GM13977 (cell line): ENCODE data around the gene CABP7.
A peak's percentile ranks its signal among the peaks of the same experiment; 100 is the strongest.

Experiments
- DNase-seq: peaks from one replicate; pipeline ENCODE4 v3.0.0; 2012; ENCODE audit warnings: low spot score
- in situ Hi-C: fragments of 300-500 bp; cut with MboI; formaldehyde crosslinking; loops from one replicate; pipeline ENCODE4 v1.12.0; 2022; ENCODE audit warnings: low sequenced_read_pairs, low pct_unique_long_range_greater_than_20kb, mixed read lengths, inconsistent platforms; ENCODE audit not compliant: unreplicated experiment
- TF ChIP-seq, protein P1 (sequence below): IDR thresholded peaks from 2 replicates; pipeline ENCODE4 v1.5.1; 2012; ENCODE audit warnings: mild to moderate bottlenecking, control low read depth; ENCODE audit not compliant: insufficient read depth; ENCODE audit errors: extremely low read depth, missing control alignments

CABP7 gene

DNA sequence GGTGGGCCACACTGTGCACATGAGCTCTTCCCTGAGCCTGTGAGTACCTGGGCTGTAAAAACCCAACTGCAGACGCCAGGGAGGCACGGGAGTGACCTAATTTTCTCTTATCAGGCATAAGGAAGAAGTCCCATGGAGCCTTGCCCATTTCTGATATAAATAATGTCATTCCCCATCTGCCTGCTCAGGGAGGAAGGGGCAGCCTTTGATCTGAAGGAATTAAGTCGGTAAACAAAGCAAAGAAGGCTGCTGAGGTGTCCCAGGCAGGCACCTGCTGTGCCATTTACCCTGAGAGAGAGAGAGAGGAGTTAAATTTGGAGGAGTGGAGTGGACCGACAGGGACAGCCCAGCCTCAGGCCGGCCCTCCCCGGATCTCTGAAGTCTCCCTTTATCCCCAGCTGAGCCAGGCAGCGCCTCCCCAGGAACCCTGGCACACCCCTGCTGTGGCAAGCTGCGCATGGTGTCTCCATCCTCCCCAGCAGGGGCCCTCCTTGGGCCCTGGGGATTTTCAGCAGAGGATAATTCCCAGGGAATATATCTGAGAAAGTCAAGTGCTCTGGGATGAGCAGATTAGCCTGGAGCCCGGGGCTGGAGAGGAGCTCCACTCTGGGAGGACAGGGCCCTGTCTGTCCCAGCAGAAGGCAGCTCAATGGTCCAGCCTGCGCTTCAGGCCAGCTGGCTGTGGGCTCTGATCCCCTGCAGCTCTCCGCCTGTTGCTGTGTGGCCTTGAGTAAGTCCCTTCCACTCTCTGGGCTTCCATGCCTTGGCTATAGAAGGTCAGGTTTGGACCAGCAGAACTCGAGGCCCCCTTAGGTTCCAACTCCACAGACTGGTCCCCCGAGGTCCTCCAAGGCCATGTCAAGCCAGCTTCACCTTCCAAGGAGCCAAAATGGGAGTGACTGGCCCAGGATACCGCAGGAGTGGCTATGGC lies 17.5 kb upstream of the CABP7 start:
- no peak for DNase-seq
- TF ChIP-seq, protein P1, sequence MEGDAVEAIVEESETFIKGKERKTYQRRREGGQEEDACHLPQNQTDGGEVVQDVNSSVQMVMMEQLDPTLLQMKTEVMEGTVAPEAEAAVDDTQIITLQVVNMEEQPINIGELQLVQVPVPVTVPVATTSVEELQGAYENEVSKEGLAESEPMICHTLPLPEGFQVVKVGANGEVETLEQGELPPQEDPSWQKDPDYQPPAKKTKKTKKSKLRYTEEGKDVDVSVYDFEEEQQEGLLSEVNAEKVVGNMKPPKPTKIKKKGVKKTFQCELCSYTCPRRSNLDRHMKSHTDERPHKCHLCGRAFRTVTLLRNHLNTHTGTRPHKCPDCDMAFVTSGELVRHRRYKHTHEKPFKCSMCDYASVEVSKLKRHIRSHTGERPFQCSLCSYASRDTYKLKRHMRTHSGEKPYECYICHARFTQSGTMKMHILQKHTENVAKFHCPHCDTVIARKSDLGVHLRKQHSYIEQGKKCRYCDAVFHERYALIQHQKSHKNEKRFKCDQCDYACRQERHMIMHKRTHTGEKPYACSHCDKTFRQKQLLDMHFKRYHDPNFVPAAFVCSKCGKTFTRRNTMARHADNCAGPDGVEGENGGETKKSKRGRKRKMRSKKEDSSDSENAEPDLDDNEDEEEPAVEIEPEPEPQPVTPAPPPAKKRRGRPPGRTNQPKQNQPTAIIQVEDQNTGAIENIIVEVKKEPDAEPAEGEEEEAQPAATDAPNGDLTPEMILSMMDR: no peak
- in situ Hi-C loops: no loop called here

DNA sequence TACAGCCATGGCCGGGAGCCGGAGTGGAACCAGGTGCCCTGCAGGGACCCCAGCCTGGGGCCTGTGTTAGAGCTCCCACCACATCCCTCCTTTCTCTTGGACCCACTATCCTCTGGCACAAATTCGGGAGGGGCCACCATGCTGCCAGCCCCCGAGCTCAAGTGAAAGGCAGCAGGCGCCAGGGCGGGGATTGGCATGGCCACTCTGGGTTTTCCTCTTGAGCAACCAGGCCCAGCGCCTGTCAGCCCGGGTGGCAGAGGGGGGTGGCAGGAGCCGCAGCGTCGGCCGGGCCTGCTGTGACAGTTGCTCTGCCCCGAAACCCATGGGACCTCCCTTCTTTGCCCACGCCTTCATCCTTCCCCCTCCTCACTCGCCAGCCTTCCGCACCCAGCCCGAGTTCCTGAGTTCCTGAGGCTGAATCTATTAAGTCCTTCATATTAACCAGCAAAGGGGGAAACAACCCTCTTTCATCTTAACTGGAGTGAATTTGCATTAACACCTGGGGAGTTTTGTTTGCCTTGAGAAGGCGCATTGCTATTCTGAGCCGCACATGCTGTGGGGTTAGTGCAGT lies 16.8 kb upstream of the CABP7 start:
- peak; percentile 45 for DNase-seq
- in situ Hi-C loops: no loop called here

DNA sequence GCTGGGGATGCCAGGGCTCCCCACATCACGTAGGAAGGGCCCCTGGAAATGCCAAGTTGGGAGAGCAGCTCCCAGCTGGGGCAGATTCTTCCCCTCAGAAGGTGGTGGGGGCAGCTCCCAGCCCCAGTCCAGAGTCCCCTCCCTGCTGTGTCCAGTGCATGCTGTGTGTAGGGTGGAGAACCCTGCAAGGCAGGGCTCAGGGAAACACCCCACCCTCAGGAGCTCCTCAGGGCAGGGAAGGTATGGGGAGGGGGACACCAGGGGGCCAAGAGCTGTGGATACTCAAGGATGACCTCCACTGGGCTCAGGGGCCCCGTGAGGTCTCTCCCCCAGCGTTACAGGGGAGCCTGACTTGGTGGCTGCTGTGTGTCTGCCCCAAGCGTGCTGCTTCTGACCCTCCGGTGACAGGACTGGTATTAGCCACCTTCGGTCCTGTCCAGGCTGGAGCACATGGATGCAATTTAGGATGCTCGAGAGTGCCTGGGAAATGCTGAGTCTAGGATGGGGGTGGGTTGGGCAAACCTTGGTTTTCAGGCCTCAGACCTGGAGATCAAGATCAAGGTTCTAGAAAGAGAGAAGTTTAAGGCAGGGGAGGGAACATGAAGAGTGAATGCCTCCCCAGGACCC lies 16.1 kb upstream of the CABP7 start:
- TF ChIP-seq, protein P1: no peak
- in situ Hi-C loops: no loop called here
- no peak for DNase-seq

More for the DNA sequence above, 16.8 kb upstream of the CABP7 start:
- TF ChIP-seq, protein P1: no peak

DNA sequence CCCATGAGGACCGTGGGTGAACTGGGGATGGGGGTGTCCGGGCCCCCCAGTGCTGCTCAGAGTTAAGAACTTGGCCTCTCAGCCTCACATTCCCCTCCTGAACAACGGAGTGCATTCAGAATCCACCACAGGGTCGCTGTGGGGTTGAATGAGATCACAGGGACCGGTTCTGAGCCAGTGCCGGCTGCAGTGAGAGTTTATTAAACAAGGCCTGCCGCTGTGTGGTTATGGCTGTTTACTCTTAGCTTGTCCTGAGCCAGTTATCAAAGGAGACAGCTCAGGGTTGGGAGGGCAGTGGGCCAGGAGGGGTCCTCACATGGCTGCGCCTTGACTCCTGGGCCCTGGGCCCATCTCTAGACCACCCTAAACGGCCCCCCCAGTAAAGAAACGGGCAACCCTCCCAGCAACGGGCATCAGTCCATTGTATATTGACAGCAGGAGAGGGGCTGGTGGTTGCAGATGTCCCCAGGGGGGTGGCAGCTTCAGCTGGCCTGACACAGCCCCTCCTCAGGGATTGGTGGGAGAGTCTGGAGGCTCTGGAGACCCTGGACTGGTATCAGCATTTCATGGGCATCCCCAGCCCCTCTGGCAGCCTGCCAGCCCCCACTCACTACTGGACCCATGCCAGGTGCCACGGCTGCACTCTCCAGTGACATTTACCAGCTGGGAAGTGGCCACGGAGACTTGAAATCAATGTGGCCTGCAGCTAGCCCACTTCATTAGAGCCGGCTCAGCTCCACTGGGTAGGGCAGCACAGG lies 15.1 kb upstream of the CABP7 start:
- no peak for DNase-seq
- in situ Hi-C loops: no loop called here
- TF ChIP-seq, protein P1: no peak

DNA sequence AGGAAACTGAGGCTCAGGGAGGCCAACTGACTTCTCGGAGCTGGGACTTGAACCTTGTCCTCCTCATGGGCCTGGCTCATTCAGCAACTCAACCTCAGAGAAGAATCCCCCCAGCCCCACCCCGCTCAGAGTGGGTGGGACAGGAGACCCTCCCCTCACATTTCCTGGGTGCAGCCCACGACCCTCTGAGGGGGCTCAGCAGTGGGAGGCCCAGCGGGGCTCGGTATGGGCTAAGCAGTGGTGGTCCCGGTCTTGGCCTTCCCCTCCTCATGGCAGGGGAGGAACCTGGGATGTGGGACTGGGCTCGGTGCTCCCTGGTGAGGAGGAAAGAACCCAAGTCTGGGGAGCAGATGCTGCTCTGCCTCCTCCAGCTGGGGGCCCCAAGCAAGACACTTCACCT lies 14.2 kb upstream of the CABP7 start:
- no peak for DNase-seq
- TF ChIP-seq, protein P1: no peak
- in situ Hi-C loops: no loop called here

DNA sequence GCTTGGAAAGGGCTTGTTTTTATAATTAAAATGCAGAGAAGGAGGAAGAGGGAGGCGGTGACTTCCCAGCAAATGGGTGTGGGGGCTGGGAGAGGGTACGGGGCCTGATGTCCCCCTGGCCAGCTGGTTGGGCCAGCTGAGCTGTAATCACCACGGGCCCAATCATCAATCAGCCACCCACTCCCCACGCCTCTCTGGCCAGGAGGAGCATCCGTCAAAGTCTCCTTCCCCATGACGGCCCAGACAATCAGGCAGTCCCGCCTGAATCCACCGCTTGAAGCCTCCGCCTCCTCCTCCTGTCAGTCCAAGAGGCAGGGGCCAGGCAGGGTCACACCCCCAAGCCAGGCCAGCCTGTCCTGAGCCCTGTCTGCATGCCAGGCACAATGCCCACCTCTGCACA lies 13.3 kb upstream of the CABP7 start:
- no peak for DNase-seq
- in situ Hi-C loops: no loop called here
- TF ChIP-seq, protein P1: no peak
